Loucy (cell line): ENCODE measurements around the gene RBMS3.

ENCODE experiments used
- CTCF ChIP-seq: fragments of 200-600 bp; sonication (generic); conservative IDR thresholded peaks from 2 replicates; pipeline ENCODE4 v1.5.1; 2014; ENCODE audit warnings: mild to moderate bottlenecking, antibody characterized with exemption, low read length
- EZH2phosphoT487 ChIP-seq: fragments of 200-600 bp; IDR thresholded peaks from 2 replicates; pipeline ENCODE4 v1.6.1; 2018; ENCODE audit warnings: antibody characterized with exemption, mild to moderate bottlenecking, moderate library complexity, borderline replicate concordance

GRCh38 chr3:29804044-29804443 lies 523.2 kb downstream of the RBMS3 start:
- TF ChIP-seq CTCF = no peak
- TF ChIP-seq EZH2phosphoT487 = no peak
